Caki2 (cell line): Measurements from ENCODE around the gene TOR1AIP2. TPM values are rescaled to one million over a fixed set of nuclear protein-coding genes. Genes with fewer than 3 reads are reported as not detected.
"Not testable (repeated sequence)": the region's sequence is repeated elsewhere in the genome, so short reads cannot be mapped to it uniquely, and the experiment has no call there.

Source experiments
- DNase-seq: peaks from one replicate; pipeline ENCODE4 v3.0.0-alpha.2; 2015; ENCODE audit warnings: low read depth
- in situ Hi-C: cut with HindIII; loops from 2 replicates; pipeline ENCODE4 v1.10.0; 2016; ENCODE audit warnings: low sequenced_read_pairs, low pct_unique_long_range_greater_than_20kb, mixed read lengths
- total RNA-seq: library from RNA; depleted of rRNA; stranded (reverse); fragments of >200 nt; shearing (Covaris generic); gene quantifications from 2 replicates; pipeline ENCODE4 v1.2.3, GENCODE V29; 2014; ENCODE audit warnings: low replicate concordance

Gene TOR1AIP2
- total RNA-seq, 1 experiment from 2014 or later: 29.1 TPM

DNA sequence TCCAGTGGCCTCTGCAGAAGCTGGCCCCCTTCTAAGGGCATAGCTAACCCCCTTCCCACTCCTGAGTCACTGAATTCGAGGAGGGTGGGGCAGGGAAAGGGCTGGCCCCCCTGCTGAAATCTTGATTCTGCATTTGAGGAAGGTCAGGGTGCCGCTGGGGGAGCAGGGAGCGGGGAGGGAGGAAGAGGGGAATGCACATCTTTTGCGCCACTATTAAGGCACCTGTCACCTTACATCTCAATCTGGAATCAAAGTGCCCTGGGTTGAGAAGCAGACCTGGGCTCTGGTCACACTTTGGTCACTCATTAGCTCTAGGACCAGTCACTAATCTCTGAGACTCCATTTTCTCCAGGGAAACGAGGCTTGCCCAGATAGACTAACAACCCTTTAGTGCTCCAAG is 62.0 kb downstream of the TOR1AIP2 start:
- DNase-seq: no peak
- in situ Hi-C loops: no loop called here

DNA sequence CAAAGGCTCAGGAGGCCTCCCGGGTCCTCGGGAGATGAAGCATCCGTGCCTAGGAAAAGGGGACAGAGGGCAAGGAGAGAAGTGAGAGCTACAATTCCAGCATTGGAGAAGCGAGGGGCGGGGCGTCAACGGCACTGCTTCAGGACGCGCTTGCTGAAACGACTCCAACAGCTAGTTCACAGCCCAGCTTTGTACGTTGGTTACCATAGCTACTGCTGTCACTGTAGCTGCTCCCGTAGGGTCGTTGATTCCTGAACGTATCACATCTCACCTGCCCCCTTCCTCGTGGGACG is 63.1 kb downstream of the TOR1AIP2 start:
- in situ Hi-C loops: no loop called here

GRCh38 chr1:179813626-179814545 is 63.7 kb downstream of the TOR1AIP2 start:
- DNase-seq: no peak
- in situ Hi-C loops: no loop called here

More for the DNA sequence above, 63.1 kb downstream of the TOR1AIP2 start:
- no peak for DNase-seq

DNA sequence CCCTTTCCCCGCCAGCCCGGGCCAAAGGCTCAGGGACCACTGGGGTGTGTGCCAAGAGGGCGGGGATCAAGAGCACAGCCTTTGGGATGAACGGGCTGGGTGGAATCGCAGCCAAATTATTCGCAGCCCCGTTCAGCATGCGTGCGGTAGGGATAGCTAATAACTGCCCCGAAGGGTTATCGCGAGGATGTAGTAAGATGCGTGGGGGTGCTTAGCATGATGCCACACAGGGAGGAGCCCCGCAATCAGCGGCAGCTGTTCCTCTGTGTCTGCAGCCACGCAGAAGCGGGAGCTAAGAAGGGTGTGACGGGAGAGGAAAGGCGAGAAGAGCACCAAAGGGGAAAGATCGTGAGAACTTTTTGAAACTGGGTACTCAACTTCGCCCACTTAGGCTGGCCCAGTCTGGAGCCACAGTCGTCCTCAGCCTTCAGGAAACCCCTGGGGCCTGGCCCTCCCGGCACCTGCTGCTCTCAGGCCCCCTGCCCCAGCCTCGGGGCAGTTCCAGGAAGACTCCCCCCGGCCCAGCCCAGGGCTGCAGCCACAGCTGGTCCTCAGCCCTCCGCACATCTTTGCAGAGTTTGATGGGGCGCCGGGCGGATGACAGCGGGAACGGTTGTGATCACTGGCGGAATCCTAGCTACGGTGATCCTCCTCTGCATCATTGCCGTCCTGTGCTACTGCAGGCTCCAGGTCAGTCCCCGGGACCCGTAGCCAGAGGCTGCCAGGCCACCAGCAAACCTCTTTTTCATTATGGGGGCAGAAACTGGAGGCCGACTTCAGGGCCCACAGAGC is 64.9 kb downstream of the TOR1AIP2 start:
- in situ Hi-C loops: no loop called here
- no peak for DNase-seq

- in situ Hi-C loops: no loop called here
- DNase-seq: no peak
These were observed 67.3 kb downstream of the TOR1AIP2 start for GRCh38 chr1:179810367-179810715.

GRCh38 chr1:179809506-179810366 is 67.9 kb downstream of the TOR1AIP2 start:
- in situ Hi-C loops: no loop called here
- DNase-seq: peak; percentile 41

DNA sequence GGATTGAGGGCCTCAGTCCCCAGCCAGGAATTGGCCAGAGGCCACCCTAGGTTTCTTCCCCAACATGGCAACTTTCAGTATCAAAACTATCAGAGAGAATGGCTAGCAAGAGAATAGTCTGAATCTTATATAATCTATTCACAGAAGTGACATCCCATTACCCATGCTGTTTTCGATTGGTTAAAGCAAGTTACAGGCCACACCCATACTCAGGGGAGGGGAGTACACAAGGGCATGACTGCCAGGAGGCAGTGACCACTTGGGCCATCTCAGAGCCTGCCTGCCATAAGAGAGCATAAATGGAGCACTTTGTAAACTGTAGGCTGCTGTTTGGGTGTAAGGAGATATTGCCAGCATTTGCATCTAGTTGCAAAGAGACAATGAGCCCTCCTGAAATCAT is 69.1 kb downstream of the TOR1AIP2 start:
- in situ Hi-C loops: no loop called here
- no peak for DNase-seq

DNA sequence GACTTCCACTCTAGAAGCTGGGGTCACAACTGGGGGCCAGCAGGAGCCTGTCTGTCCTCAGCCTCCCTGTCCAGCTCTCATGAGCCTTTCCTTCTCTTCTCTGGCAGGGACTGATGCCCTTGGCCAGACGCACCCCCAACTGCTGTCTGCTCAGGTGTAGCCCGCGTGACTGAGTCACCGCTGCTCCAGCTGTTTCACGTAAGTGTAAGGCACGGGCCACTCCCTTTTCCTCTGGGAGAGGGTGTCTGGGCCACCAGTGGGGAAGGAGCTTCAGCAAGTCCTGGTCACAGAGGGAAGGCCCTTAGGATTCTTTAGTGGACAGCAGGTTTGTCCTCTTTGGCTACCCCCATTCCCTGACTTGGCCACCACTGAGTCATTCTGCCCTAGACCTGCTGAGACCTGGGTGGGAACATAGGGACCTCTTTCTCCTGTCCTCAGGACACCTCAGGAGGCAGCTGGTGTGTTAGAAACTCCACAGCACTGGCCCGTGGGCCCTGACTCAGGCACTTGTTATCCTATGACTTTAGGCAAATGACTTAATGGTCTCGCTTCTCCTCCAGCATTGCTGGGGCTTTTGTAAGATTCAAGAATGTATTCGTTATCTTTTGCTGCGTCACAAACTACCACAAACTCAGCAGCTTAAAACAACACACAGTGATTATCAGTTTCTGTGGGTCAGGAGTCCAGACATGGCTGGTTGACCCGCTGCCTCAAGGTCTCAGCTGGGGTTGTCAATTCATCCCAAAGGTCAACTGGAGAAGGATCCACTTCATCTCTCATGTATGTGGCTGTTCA is 69.7 kb downstream of the TOR1AIP2 start:
- DNase-seq: no peak
- in situ Hi-C loops: no loop called here

- no peak for DNase-seq
- in situ Hi-C loops: no loop called here
These were observed 70.3 kb downstream of the TOR1AIP2 start for GRCh38 chr1:179807291-179807690.

GRCh38 chr1:179806333-179806732 is 71.3 kb downstream of the TOR1AIP2 start:
- in situ Hi-C loops: no loop called here
- no peak for DNase-seq

DNA sequence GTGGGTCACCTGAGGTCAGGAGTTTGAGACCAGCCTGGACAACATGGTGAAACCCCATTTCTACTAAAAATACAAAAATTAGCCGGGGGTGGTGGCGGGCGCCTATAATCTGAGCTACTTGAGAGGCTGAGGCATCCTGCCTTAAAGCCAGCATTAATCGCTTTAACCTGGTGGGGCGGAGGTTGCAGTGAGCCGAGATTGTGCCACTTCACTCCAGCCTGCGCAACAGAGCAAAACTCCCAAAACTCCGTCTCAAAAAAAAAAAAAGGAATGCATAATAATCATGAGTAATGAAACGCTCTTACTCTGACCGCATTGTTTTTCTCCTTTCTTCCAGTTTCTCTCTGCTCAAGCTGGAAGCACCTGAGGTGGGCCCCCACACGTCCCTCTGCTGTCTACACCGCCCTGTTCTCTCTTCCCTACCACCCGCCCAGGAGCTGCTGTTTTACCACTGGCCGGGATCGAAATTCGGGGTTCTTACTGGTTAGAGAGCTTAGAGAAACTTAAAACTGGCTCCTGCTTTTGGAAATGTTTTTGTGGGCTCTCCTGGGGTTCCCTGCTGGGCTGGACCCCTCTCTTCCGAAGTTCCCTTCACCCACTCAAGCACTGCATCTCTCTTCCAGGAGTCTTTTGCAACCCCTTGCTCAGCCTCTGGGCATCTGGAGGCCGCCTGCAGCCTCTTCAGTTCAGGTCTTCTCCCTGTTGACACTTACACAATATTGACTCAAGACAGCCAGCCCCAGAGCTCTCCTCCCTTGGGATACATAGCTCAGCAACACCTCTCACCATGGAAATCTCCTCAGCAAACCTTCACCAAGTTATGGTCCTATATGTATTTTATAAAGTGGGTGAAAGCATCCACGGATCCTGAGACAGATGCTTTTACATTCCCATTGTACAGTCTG is 72.1 kb downstream of the TOR1AIP2 start:
- DNase-seq: no peak
- in situ Hi-C loops: no loop called here

- DNase-seq, in situ Hi-C loops: not testable (repeated sequence)
These were observed 73.2 kb downstream of the TOR1AIP2 start for GRCh38 chr1:179804417-179804816.

GRCh38 chr1:179803918-179804317 is 73.7 kb downstream of the TOR1AIP2 start:
- no peak for DNase-seq
- in situ Hi-C loops: no loop called here

DNA sequence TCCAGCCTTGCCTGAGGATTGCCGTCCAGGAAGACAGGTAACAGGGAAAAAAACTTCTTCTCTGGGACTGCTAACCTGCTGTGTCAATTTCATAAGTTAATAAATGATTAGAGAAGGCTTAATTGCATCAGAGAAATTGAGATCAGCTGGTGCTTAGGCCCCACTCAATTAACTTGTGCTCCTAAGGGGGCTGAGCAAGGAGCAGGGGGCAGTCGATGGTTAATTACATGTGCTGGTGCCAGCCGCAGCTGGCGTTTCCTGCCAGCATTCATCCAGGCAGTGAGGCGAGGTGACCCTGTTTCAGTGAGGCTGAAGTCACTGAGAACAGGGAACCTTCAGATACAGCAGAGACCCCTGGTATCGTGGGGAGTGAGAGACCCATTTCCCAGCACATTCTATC is 74.5 kb downstream of the TOR1AIP2 start:
- DNase-seq: no peak
- in situ Hi-C loops: no loop called here

DNA sequence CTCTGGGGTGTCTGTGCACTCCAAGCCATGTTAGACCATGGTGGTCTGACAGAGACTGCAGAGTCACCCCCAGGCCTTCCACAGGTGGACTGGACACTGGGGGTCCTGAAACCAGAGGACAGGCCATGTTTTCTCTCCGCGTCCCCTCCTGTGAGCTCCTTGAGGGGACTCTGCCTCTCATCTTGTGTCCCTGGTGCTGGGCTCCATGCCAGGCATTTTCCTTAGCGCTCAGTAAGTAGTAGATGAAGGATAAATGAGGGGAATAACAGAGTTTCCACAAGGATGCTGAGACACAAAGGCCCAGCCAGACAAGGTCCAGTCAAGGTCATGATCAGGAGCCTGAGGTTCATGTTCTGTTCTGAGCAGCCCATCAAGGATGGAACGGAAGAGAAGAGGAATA is 77.1 kb downstream of the TOR1AIP2 start:
- DNase-seq: no peak
- in situ Hi-C loops: no loop called here

- DNase-seq: no peak
- in situ Hi-C loops: no loop called here
These were observed 78.6 kb downstream of the TOR1AIP2 start for GRCh38 chr1:179798864-179799516.
